OCI-LY7 (cell line): ENCODE data around the gene OR56A3.

Source experiments
- EZH2phosphoT487 ChIP-seq: fragments of 200-600 bp; sonication (generic); IDR thresholded peaks from 2 replicates; pipeline ENCODE4 v1.6.1; 2018; ENCODE audit warnings: low read depth, borderline replicate concordance, mild to moderate bottlenecking, mixed run types, antibody characterized with exemption, low read length, moderate library complexity, mixed read lengths
- TF ChIP-seq, protein P1 (sequence below): fragments of 200-600 bp; sonication (generic); conservative IDR thresholded peaks from 2 replicates; pipeline ENCODE4 v1.5.1; 2014; ENCODE audit warnings: mild to moderate bottlenecking, antibody characterized with exemption, low read length, moderate library complexity, mixed read lengths

GRCh38 chr11:5899534-5899933 lies 42.5 kb upstream of the OR56A3 start:
- TF ChIP-seq, protein P1, sequence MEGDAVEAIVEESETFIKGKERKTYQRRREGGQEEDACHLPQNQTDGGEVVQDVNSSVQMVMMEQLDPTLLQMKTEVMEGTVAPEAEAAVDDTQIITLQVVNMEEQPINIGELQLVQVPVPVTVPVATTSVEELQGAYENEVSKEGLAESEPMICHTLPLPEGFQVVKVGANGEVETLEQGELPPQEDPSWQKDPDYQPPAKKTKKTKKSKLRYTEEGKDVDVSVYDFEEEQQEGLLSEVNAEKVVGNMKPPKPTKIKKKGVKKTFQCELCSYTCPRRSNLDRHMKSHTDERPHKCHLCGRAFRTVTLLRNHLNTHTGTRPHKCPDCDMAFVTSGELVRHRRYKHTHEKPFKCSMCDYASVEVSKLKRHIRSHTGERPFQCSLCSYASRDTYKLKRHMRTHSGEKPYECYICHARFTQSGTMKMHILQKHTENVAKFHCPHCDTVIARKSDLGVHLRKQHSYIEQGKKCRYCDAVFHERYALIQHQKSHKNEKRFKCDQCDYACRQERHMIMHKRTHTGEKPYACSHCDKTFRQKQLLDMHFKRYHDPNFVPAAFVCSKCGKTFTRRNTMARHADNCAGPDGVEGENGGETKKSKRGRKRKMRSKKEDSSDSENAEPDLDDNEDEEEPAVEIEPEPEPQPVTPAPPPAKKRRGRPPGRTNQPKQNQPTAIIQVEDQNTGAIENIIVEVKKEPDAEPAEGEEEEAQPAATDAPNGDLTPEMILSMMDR: no peak
- no peak for TF ChIP-seq EZH2phosphoT487
